Hepatocyte (in vitro differentiated cells): ENCODE data around the gene F11R.

Experiments
- CTCF ChIP-seq: fragments of 200-600 bp; sonication (generic); IDR thresholded peaks from 2 replicates; pipeline ENCODE4 v1.5.1; 2016; ENCODE audit warnings: antibody characterized with exemption, mild to moderate bottlenecking; ENCODE audit not compliant: poor library complexity
- EZH2phosphoT487 ChIP-seq: fragments of 200-600 bp; sonication (generic); IDR thresholded peaks from one replicate; pipeline ENCODE4 v1.6.1; 2018; ENCODE audit warnings: antibody characterized with exemption, mild to moderate bottlenecking, low read depth, moderate library complexity; ENCODE audit not compliant: unreplicated experiment, severe bottlenecking

GRCh38 chr1:161017756-161018630 lies 3.0 kb downstream of the F11R start:
- TF ChIP-seq CTCF (no peak), EZH2phosphoT487 (no peak)
